Measurements from ENCODE around the gene LYPD6.

The LYPD6 gene, protein sequence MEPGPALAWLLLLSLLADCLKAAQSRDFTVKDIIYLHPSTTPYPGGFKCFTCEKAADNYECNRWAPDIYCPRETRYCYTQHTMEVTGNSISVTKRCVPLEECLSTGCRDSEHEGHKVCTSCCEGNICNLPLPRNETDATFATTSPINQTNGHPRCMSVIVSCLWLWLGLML

DNA sequence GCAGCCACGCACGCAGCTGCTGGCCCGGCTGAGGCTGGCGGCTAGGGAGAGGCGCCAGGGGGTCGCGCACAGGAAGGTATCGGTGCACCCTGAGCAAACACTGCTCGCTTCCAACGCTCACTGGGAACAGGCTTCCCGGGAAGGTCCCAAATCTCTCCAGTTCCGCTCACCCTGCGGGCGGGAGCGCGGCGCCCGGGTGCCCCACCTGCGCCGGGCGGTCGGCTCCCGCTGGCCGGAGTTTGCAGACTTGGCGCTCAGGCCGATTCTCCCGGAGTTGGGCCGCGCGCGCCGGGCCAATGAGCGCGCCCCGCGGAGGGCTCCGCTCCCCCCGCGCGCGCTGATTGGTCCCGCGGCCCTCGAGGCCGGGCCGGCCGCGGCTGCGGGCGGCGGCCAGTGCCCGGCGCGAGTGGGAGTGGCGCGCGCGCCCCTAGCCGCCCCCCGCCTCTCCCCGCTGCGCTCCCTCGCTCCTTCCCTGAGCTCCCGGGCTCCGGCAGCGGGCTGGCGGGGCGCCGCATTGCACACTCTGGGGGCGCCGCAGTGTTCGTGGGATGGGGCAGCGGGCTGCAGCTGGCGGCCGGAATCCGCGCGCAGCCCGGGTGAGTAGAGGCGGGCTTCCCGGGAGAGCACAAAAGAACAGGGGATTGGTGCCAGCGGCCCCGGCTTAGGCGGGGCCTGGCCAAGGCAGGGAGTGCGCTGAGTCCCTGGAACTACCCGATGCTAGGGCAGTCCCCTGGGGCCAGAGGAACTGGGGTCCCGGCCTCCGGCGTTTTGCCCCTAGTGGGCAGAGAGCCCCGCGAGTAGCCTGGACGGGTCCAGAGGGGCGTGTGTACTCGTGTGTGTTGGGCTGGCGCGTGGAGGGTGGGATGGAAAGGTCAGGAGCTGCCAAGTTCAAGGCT, at the start of gene LYPD6:
Gene LYPD6, plus strand, starts transcription at position 461 of the 896 bp plus-strand sequence. CDS start 107,122 bp downstream, outside the sequence.
- DNase-seq (ENCODE audit: low read depth): no peak
- peak within 1 kb of the TSS; percentile 77 for H3K4me3 ChIP-seq (ENCODE audit: low read depth, low read length)
- TF ChIP-seq, protein P1, sequence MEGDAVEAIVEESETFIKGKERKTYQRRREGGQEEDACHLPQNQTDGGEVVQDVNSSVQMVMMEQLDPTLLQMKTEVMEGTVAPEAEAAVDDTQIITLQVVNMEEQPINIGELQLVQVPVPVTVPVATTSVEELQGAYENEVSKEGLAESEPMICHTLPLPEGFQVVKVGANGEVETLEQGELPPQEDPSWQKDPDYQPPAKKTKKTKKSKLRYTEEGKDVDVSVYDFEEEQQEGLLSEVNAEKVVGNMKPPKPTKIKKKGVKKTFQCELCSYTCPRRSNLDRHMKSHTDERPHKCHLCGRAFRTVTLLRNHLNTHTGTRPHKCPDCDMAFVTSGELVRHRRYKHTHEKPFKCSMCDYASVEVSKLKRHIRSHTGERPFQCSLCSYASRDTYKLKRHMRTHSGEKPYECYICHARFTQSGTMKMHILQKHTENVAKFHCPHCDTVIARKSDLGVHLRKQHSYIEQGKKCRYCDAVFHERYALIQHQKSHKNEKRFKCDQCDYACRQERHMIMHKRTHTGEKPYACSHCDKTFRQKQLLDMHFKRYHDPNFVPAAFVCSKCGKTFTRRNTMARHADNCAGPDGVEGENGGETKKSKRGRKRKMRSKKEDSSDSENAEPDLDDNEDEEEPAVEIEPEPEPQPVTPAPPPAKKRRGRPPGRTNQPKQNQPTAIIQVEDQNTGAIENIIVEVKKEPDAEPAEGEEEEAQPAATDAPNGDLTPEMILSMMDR (IDR thresholded peaks at IDR 0.05; ENCODE audit: low read depth, low read length, missing control alignments): no peak

DNA sequence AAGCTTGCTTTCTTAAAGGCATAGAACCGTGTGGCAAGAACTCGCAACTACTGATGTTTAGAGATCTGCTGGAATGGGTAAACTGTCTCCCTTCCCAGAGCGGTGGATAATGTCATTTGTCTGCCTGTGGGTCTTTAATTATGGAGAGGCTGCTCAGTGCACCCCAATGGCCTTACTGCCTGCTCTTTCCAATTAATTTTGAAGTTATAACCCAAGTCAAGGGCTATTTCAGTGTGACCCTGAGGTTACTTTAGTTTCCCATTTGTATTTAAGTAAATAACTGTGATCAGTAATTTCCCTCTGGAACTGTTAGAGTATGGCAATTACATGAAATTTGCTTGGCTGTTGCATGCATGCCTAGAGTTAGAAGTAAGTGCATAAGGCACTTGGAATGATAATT, 48.9 kb upstream of the LYPD6 start:
- no peak overlapping the region for H3K4me3 ChIP-seq (ENCODE audit: low read depth, low read length)
- TF ChIP-seq, protein P1 (IDR thresholded peaks at IDR 0.05; ENCODE audit: low read depth, low read length, missing control alignments): no peak
- no peak for DNase-seq (ENCODE audit: low read depth)

DNA sequence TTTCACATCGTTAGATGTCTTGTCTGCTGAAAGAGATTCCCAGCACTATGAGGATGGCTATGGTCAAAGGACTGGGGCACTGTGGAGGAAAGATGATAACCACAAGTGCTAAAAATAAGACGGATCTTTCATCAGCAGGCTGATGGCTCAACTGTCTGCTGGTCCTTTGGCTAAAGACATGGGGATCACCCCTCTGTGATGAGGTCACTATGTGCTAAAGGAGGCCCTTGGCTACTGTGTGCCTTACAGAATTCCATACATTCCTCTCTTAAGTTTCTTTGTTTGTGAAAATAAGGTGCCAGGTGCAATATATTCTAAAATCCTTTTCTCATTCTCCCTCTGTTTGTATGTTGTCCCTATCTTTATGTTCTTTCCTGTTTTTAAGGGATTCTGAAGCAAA, 39.7 kb upstream of the LYPD6 start:
- DNase-seq (ENCODE audit: low read depth): no peak
- TF ChIP-seq, protein P1 (IDR thresholded peaks at IDR 0.05; ENCODE audit: low read depth, low read length, missing control alignments): no peak
- H3K4me3 ChIP-seq (ENCODE audit: low read depth, low read length): no peak overlapping the region

DNA sequence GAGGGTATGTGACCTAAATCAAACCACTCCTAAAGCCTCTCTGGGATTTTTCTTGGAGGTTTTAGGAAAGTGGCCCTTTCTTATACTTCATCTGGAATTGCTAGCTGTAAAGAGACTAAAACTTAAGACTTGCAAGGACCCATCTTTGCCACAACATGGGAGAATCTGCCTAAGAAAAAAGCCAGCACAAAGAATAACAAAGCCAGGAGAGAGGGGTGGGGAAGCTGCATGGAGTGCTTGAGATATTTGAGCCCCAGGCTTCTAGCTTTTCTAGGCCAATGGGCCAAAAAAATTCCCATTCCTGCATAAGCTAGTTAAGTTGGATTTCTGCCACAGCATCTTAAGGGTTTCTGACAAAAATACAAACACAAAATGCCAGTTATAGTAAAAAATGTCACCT, 38.5 kb upstream of the LYPD6 start:
- TF ChIP-seq, protein P1 (IDR thresholded peaks at IDR 0.05; ENCODE audit: low read depth, low read length, missing control alignments): no peak
- DNase-seq (ENCODE audit: low read depth): no peak
- H3K4me3 ChIP-seq (ENCODE audit: low read depth, low read length): no peak overlapping the region

DNA sequence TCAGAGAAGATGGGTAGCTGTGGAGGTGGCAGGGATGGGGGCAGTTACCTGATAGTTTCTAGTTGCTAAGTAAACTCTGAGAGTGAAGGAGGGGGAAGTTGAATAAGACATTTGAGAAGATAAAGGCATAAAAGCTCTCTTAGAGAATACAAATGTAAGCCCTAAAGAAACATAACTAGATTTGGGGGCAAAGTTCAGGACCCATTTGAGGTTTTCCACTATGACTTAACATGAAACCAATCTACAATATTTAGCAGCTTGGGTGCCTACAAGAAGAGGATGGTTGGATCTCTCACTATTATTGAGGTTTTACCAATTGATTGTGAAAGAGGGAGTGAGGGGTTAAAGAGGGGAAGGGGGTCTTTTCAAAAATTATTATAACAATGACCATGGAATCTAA, 34.4 kb upstream of the LYPD6 start:
- TF ChIP-seq, protein P1 (IDR thresholded peaks at IDR 0.05; ENCODE audit: low read depth, low read length, missing control alignments): no peak
- no peak for DNase-seq (ENCODE audit: low read depth)
- no peak overlapping the region for H3K4me3 ChIP-seq (ENCODE audit: low read depth, low read length)

DNA sequence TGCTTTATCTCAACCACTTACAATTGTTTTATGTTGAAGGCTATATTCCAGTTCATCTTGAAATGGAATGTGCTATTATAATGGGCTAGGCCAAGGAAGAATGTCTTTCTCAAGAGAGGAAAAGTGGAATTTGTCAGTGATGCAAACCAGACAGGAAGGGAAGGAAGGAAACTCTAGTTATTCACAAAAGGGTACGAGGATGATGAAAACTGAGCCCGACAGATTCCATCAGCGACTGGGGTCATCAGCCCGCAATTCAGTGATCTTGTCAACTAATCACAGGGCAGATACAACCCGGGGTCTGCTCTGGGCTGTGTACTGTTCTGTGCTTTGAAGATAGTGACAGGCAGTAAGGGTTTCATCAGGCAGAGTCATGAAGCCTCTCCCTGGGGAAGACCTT, 23.4 kb upstream of the LYPD6 start:
- DNase-seq (ENCODE audit: low read depth): no peak
- H3K4me3 ChIP-seq (ENCODE audit: low read depth, low read length): no peak overlapping the region
- TF ChIP-seq, protein P1 (IDR thresholded peaks at IDR 0.05; ENCODE audit: low read depth, low read length, missing control alignments): no peak
